Endodermal cell (in vitro differentiated cells): Measurements from ENCODE around the gene UBA5. TPM values are rescaled to one million over a fixed set of nuclear protein-coding genes. Genes with fewer than 3 reads are reported as not detected.
"Not testable (repeated sequence)": the region's sequence is repeated elsewhere in the genome, so short reads cannot be mapped to it uniquely, and the experiment has no call there.

Experiments used
- DNase-seq: peaks from one replicate; pipeline ENCODE4 v3.0.0-alpha.2; 2017
- H3K27ac ChIP-seq: 2 replicates; pipeline ENCODE4 v1.5.1; 2013; ENCODE audit warnings: mild to moderate bottlenecking, low read depth, low read length, moderate library complexity
- H3K27me3 ChIP-seq: 2 replicates; pipeline ENCODE4 v1.6.1; 2013; ENCODE audit warnings: mild to moderate bottlenecking, low read length, moderate library complexity; ENCODE audit not compliant: insufficient read depth, control insufficient read depth, poor library complexity, severe bottlenecking
- H3K36me3 ChIP-seq: 2 replicates; pipeline ENCODE4 v1.7.0; 2013; ENCODE audit warnings: mild to moderate bottlenecking, low read length, moderate library complexity; ENCODE audit not compliant: control insufficient read depth, insufficient read depth
- H3K4me1 ChIP-seq: one replicate; pipeline ENCODE4 v1.7.0; 2013; ENCODE audit warnings: low read length; ENCODE audit not compliant: control insufficient read depth, insufficient read depth
- H3K4me3 ChIP-seq: 2 replicates; pipeline ENCODE4 v1.5.1; 2013; ENCODE audit warnings: mild to moderate bottlenecking, low read length, moderate library complexity
- H3K9ac ChIP-seq: 2 replicates; pipeline ENCODE4 v1.6.1; 2013; ENCODE audit warnings: mild to moderate bottlenecking, low read length, moderate library complexity; ENCODE audit not compliant: poor library complexity, severe bottlenecking; ENCODE audit errors: extremely low read depth
- H3K9me3 ChIP-seq: 2 replicates; pipeline ENCODE4 v1.6.1; 2013; ENCODE audit warnings: mild to moderate bottlenecking, low read length, moderate library complexity; ENCODE audit not compliant: control insufficient read depth
- H3K27ac Mint-ChIP-seq: 2 replicates; pipeline ENCODE4 v1.8.0; 2020; ENCODE audit warnings: mixed read lengths
- H3K27me3 Mint-ChIP-seq: 2 replicates; pipeline ENCODE4 v1.8.0; 2021; ENCODE audit warnings: mild to moderate bottlenecking, mixed read lengths; ENCODE audit not compliant: insufficient read depth
- H3K36me3 Mint-ChIP-seq: 2 replicates; pipeline ENCODE4 v1.8.0; 2020; ENCODE audit warnings: low read depth, mixed read lengths
- H3K4me1 Mint-ChIP-seq: 2 replicates; pipeline ENCODE4 v1.8.0; 2020; ENCODE audit warnings: mixed read lengths
- H3K4me3 Mint-ChIP-seq: 2 replicates; pipeline ENCODE4 v1.8.0; 2020; ENCODE audit warnings: mild to moderate bottlenecking, moderate library complexity, mixed read lengths
- H3K9me3 Mint-ChIP-seq: 2 replicates; pipeline ENCODE4 v1.8.0; 2020; ENCODE audit warnings: mild to moderate bottlenecking, mixed read lengths
- WGBS, 2 experiments: methylation state at CpG; one replicate each; pipeline versions ENCODE4 v1.1.5 to v1.1.7; 2013; ENCODE audit warnings: missing lambda C conversion rate in 2 of 2, mixed read lengths in 1 of 2; ENCODE audit not compliant: insufficient coverage in 1 of 2, insufficient read length in 1 of 2; 5-methylcytosine and 5-hydroxymethylcytosine counted together
- long read RNA-seq, 4 experiments: library from polyadenylated mRNA in 2 of 4; library from RNA in 1 of 4; library from capped mRNA in 1 of 4; stranded (forward) in 3 of 4; unstranded in 1 of 4; transcript quantifications; one replicate each; pipeline ENCODE4 v2.0.0, GENCODE V29; 2020 to 2021; ENCODE audit warnings: inconsistent platforms in 1 of 4
- polyA plus RNA-seq, 2 experiments: library from polyadenylated mRNA; stranded (reverse); fragments of 50-300 nt; gene quantifications; one replicate each; pipeline ENCODE4 v1.2.3, GENCODE V29; 2013
- total RNA-seq, 2 donors: library from RNA; stranded (reverse); fragmentation: NEBNext Ultra II Directional in 1 of 2; extraction: Animal tissue kit (Norgen Biotek cat#: 25700) in 1 of 2; gene quantifications; 2 replicates in 1 of 2; 3 replicates in 1 of 2; pipeline ENCODE4 v1.2.1, GENCODE V29; 2021
- TF ChIP-seq, protein P1 (sequence below): fragments of 200-600 bp; sonication (generic); conservative IDR thresholded peaks from 2 replicates; pipeline ENCODE4 v1.5.0; 2021; ENCODE audit warnings: antibody characterized with exemption, mild to moderate bottlenecking

Gene UBA5
- 10 to 100 TPM; 46.1 to 58.4 TPM for total RNA-seq
- 52.4 TPM for polyA plus RNA-seq (2013, experiment 1 of 2)
- 50.8 TPM for polyA plus RNA-seq (2013, experiment 2 of 2)
- long read RNA-seq, experiment 1, transcript UBA5-202 (12 exons, 3,705 nt) = major isoform, 10 of 23 reads
- long read RNA-seq, experiment 1, partial matches to known transcripts = 8 of 23 reads
- long read RNA-seq, experiment 1, other reads (novel, unspliced or antisense) = 4 of 23 reads
- long read RNA-seq, experiment 2, transcript UBA5-202 (12 exons, 3,705 nt) = major isoform, 101 of 126 reads
- long read RNA-seq, experiment 2, partial matches to known transcripts = 11 of 126 reads
- long read RNA-seq, experiment 2, other reads (novel, unspliced or antisense) = 14 of 126 reads
- long read RNA-seq, experiment 3, transcript UBA5-202 (12 exons, 3,705 nt) = major isoform, 265 of 291 reads
- long read RNA-seq, experiment 3, partial matches to known transcripts = 3 of 291 reads
- long read RNA-seq, experiment 3, other reads (novel, unspliced or antisense) = 23 of 291 reads
- long read RNA-seq, experiment 4, transcript UBA5-202 (12 exons, 3,705 nt) = major isoform, 54 of 70 reads
- long read RNA-seq, experiment 4, partial matches to known transcripts = 11 of 70 reads
- long read RNA-seq, experiment 4, other reads (novel, unspliced or antisense) = 5 of 70 reads

DNA sequence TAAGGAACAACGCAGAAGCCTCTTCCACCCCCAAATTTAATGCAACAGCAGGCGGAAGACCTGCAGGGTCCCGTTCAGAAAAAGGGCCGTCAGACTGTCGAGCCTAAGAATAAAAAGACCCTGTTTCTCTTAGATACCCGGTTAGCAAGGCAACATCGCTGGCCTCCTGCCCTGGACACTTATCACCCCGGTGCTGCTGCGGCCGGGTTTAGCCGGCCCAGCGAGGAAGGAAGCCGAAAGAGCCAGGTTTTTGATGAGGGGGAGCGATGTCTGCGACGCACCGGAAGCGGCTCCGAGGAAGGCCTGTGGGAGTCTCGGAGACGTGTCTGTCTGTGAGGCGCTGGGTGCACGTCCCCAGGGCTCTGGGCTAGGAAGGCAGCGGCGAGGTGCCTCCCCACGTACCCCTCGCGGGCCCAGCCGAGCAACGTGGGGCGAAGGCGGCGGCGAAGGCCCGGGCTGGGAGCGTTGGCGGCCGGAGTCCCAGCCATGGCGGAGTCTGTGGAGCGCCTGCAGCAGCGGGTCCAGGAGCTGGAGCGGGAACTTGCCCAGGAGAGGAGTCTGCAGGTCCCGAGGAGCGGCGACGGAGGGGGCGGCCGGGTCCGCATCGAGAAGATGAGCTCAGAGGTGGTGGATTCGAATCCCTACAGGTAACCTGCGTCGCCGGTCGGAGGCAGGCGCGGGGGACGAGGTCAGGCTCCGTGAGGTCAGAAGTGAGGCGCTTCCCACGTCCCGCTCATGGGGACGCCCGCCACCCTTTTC lies at the start of gene UBA5:
Gene UBA5, plus strand, starts transcription at position 278 of the 759 bp plus-strand sequence. Its CDS starts 209 bp downstream, at position 487.
- H3K36me3 Mint-ChIP-seq = no peaks in the 10 kb centered on the region
- peak within 1 kb of the TSS; percentile 94 for H3K27ac Mint-ChIP-seq

DNA sequence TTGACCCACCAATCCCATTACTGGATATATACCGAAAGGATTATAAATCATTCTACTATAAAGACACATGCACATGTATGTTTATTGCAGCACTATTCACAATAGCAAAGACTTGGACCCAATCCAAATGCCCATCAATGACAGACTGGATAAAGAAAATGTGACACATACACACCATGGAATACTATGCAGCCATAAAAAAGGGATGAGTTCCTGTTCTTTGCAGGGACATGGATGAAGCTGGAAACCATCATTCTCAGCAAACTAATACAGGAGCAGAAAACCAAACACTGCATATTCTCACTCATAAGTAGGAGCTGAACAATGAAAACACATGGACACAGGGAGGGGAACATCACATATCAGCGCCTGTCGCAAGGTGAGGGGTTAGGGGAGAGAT lies 44.8 kb upstream of the UBA5 start:
- not testable (repeated sequence) for H3K4me1 ChIP-seq, H3K27ac Mint-ChIP-seq, H3K27me3 Mint-ChIP-seq, H3K27ac ChIP-seq, H3K27me3 ChIP-seq, DNase-seq, H3K4me3 ChIP-seq, H3K4me3 Mint-ChIP-seq, H3K9ac ChIP-seq, H3K36me3 ChIP-seq, H3K4me1 Mint-ChIP-seq, H3K9me3 ChIP-seq
- Mint-ChIP-seq H3K36me3 (peaks cover 26% of the 10 kb centered on the region), H3K9me3 (peaks cover 22% of the 10 kb centered on the region)
- 94% methylated on average over 2 to 3 of the region's 3 CpGs for WGBS, 2 experiments

More for the DNA sequence above, at the start of gene UBA5:
- Histone ChIP-seq H3K4me3 (peak within 1 kb of the TSS; percentile 97), H3K9me3 (no peaks in the 10 kb centered on the region), H3K36me3 (peaks cover 7% of the 10 kb centered on the region), H3K4me1 (peaks cover 9% of the 10 kb centered on the region), H3K27ac (peak within 1 kb of the TSS; percentile 77), H3K9ac (peak within 1 kb of the TSS; percentile 87), H3K27me3 (no peaks in the 10 kb centered on the region)
- no peaks in the 10 kb centered on the region for H3K27me3 Mint-ChIP-seq
- TF ChIP-seq, protein P1, sequence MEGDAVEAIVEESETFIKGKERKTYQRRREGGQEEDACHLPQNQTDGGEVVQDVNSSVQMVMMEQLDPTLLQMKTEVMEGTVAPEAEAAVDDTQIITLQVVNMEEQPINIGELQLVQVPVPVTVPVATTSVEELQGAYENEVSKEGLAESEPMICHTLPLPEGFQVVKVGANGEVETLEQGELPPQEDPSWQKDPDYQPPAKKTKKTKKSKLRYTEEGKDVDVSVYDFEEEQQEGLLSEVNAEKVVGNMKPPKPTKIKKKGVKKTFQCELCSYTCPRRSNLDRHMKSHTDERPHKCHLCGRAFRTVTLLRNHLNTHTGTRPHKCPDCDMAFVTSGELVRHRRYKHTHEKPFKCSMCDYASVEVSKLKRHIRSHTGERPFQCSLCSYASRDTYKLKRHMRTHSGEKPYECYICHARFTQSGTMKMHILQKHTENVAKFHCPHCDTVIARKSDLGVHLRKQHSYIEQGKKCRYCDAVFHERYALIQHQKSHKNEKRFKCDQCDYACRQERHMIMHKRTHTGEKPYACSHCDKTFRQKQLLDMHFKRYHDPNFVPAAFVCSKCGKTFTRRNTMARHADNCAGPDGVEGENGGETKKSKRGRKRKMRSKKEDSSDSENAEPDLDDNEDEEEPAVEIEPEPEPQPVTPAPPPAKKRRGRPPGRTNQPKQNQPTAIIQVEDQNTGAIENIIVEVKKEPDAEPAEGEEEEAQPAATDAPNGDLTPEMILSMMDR = no peak
- WGBS, 2 experiments = 0% methylated on average over 21 to 64 of the region's 64 CpGs
- peaks cover 26% of the 10 kb centered on the region for H3K4me1 Mint-ChIP-seq
- H3K4me3 Mint-ChIP-seq = peak within 1 kb of the TSS; percentile 95
- DNase-seq = peak; percentile 87
- no peaks in the 10 kb centered on the region for H3K9me3 Mint-ChIP-seq

DNA sequence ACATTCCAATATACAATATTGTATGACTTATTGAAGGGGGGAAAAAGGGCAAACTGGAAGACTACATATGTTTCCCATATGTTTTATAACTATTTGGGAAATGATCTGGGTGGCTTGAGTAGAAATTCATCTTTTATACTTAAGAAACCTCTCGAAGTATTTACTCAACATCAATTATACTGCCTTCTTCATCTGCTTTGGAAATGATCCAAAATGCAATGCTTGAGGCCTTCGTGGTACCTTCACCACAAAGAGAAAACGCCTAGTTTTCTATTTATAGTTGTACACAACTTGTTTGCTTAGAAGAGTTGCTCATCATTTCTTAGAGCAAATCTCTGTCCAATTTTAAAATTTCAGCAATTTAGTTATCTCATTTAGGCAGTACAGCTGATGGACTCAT lies 44.2 kb upstream of the UBA5 start:
- Histone ChIP-seq H3K27me3 (no peaks in the 10 kb centered on the region), H3K9ac (no peak overlapping the region), H3K4me1 (no peaks in the 10 kb centered on the region), H3K9me3 (no peaks in the 10 kb centered on the region), H3K27ac (no peak overlapping the region), H3K4me3 (no peak overlapping the region), H3K36me3 (no peaks in the 10 kb centered on the region)
- Mint-ChIP-seq H3K9me3 (peaks cover 22% of the 10 kb centered on the region), H3K27ac (no peak overlapping the region), H3K27me3 (no peaks in the 10 kb centered on the region), H3K36me3 (peaks cover 29% of the 10 kb centered on the region), H3K4me1 (peaks cover 6% of the 10 kb centered on the region), H3K4me3 (no peak overlapping the region)
- 79 to 95% methylated on average over 2 to 3 of the region's 3 CpGs for WGBS, 2 experiments
- no peak for DNase-seq
- TF ChIP-seq, protein P1 = no peak
